CD14-positive monocyte (primary cell): ENCODE measurements around the gene ELL3. TPM values are rescaled to one million over a fixed set of nuclear protein-coding genes. Genes with fewer than 3 reads are reported as not detected.
A peak's percentile ranks its signal among the peaks of the same experiment; 100 is the strongest.
"Not testable (repeated sequence)": the region's sequence is repeated elsewhere in the genome, so short reads cannot be mapped to it uniquely, and the experiment has no call there.

Source experiments
- DNase-seq, 3 donors: peaks; one replicate each; pipeline ENCODE4 v3.0.0-alpha.2; 2011 to 2022
- H2AFZ ChIP-seq: 2 replicates; pipeline ENCODE4 v1.6.0; 2012; ENCODE audit warnings: mild to moderate bottlenecking, low read depth, low read length, inconsistent platforms; ENCODE audit not compliant: insufficient read depth, poor library complexity, severe bottlenecking
- H3K27ac ChIP-seq, 2 donors: 1 replicate in 1 of 2; 2 replicates in 1 of 2; pipeline ENCODE4 v1.5.1; 2012 to 2013; ENCODE audit warnings: low read length in 2 of 2, control low read depth in 1 of 2, inconsistent platforms in 1 of 2, low read depth in 1 of 2, mild to moderate bottlenecking in 1 of 2
- H3K27me3 ChIP-seq, 2 donors: one replicate each; pipeline versions ENCODE4 v1.6.0 to v1.6.1; 2011 to 2013; ENCODE audit warnings: low read length in 2 of 2; ENCODE audit not compliant: control insufficient read depth in 2 of 2, insufficient read depth in 2 of 2
- H3K36me3 ChIP-seq, 2 donors: replicated peaks in 1 of 2; 1 replicate in 1 of 2; 2 replicates in 1 of 2; pipeline versions ENCODE4 v1.5.1 to v1.6.1; 2012 to 2013; ENCODE audit warnings: low read length in 2 of 2, control low read depth in 1 of 2, inconsistent platforms in 1 of 2, mild to moderate bottlenecking in 1 of 2; ENCODE audit not compliant: insufficient read depth in 2 of 2, control insufficient read depth in 1 of 2
- H3K4me1 ChIP-seq, 2 donors: 1 replicate in 1 of 2; 2 replicates in 1 of 2; pipeline versions ENCODE4 v1.5.1 to v1.6.1; 2012 to 2013; ENCODE audit warnings: low read length in 2 of 2, control low read depth in 1 of 2, inconsistent platforms in 1 of 2, mild to moderate bottlenecking in 1 of 2, moderate library complexity in 1 of 2; ENCODE audit not compliant: insufficient read depth in 2 of 2, control insufficient read depth in 1 of 2
- H3K4me2 ChIP-seq: replicated peaks from 2 replicates; pipeline ENCODE3; 2012; ENCODE audit warnings: low read length, moderate library complexity, mild to moderate bottlenecking; ENCODE audit not compliant: poor library complexity, severe bottlenecking; ENCODE audit errors: extremely low read depth
- H3K4me3 ChIP-seq, 3 experiments: fragments of 200-600 bp in 1 of 3; sonication (generic) in 1 of 3; replicated peaks in 1 of 3; 1 replicate in 2 of 3; 2 replicates in 1 of 3; pipeline ENCODE4 v1.5.1; 2011 to 2013; ENCODE audit warnings: low read length in 3 of 3, mild to moderate bottlenecking in 3 of 3, control low read depth in 2 of 3, low read depth in 2 of 3, inconsistent platforms in 1 of 3, moderate library complexity in 1 of 3
- H3K79me2 ChIP-seq: 2 replicates; pipeline ENCODE4 v1.6.0; 2012; ENCODE audit warnings: mild to moderate bottlenecking, control low read depth, inconsistent platforms, low read length, moderate library complexity; ENCODE audit not compliant: insufficient read depth
- H3K9ac ChIP-seq: 2 replicates; pipeline ENCODE4 v1.6.0; 2017; ENCODE audit warnings: low read length, mild to moderate bottlenecking; ENCODE audit not compliant: insufficient read depth, poor library complexity, severe bottlenecking
- H3K9me3 ChIP-seq, 2 donors: replicated peaks in 1 of 2; 1 replicate in 1 of 2; 2 replicates in 1 of 2; pipeline versions ENCODE4 v1.5.1 to v1.6.1; 2012 to 2013; ENCODE audit warnings: low read length in 2 of 2, control low read depth in 1 of 2; ENCODE audit not compliant: control insufficient read depth in 1 of 2, insufficient read depth in 1 of 2
- H4K20me1 ChIP-seq: 2 replicates; pipeline ENCODE4 v1.6.0; 2012; ENCODE audit warnings: mild to moderate bottlenecking, low read length, control low read depth, moderate library complexity; ENCODE audit not compliant: insufficient read depth
- H3K27ac Mint-ChIP-seq, 7 donors: one replicate each; pipeline ENCODE4 v1.8.0; 2020; ENCODE audit warnings: mild to moderate bottlenecking in 7 of 7, mixed read lengths in 7 of 7, moderate library complexity in 6 of 7, inconsistent platforms in 2 of 7
- H3K27me3 Mint-ChIP-seq, 3 donors: one replicate each; pipeline ENCODE4 v1.8.0; 2021 to 2022; ENCODE audit warnings: low read depth in 3 of 3, mild to moderate bottlenecking in 3 of 3, mixed read lengths in 3 of 3, moderate library complexity in 3 of 3, inconsistent platforms in 1 of 3
- H3K36me3 Mint-ChIP-seq, 2 donors: one replicate each; pipeline ENCODE4 v1.8.0; 2020; ENCODE audit warnings: mixed read lengths in 2 of 2, inconsistent platforms in 1 of 2, mild to moderate bottlenecking in 1 of 2
- H3K4me1 Mint-ChIP-seq: one replicate; pipeline ENCODE4 v1.8.0; 2020; ENCODE audit warnings: mild to moderate bottlenecking, mixed read lengths
- H3K4me3 Mint-ChIP-seq, 2 donors: one replicate each; pipeline ENCODE4 v1.8.0; 2020; ENCODE audit warnings: mild to moderate bottlenecking in 2 of 2, mixed read lengths in 2 of 2, moderate library complexity in 1 of 2
- H3K9me3 Mint-ChIP-seq, 7 donors: one replicate each; pipeline ENCODE4 v1.8.0; 2020 to 2022; ENCODE audit warnings: mixed read lengths in 7 of 7, mild to moderate bottlenecking in 6 of 7, moderate library complexity in 6 of 7, inconsistent platforms in 2 of 7
- CTCF ChIP-seq: fragments of 200-600 bp; IDR thresholded peaks from one replicate; pipeline ENCODE4 v1.8.0; 2022; ENCODE audit warnings: antibody characterized with exemption, mild to moderate bottlenecking
- WGBS: methylation state at CpG from one replicate; pipeline ENCODE4 v1.1.5; 2013; ENCODE audit warnings: missing lambda C conversion rate; ENCODE audit not compliant: insufficient coverage; 5-methylcytosine and 5-hydroxymethylcytosine counted together
- intact Hi-C, 2 donors: fragments of 100-400 bp; cut with micrococcal nuclease; formaldehyde crosslinking; loops; one replicate each; pipeline versions ENCODE4 v1.15.0 to v1.15.1; 2023
- polyA plus RNA-seq, 3 donors: library from polyadenylated mRNA; depleted of rRNA in 1 of 3; unstranded in 2 of 3; stranded (reverse) in 1 of 3; fragments of 300-500 nt in 2 of 3; fragments of >200 nt in 1 of 3; fragmentation: Illumina TruSeq in 2 of 3; gene quantifications; 1 replicate in 2 of 3; 2 replicates in 1 of 3; pipeline ENCODE4 v1.2.3, GENCODE V29; 2012 to 2021

The ELL3 gene
- polyA plus RNA-seq, 3 donors = 0.29 to 1.2 (median 0.60) TPM

GRCh38 chr15:43746245-43746902 is 30.4 kb downstream of the ELL3 start, which contains the start of gene PDIA3:
Gene PDIA3 (plus strand): TSS chr15:43746438. CDS start chr15:43746540, 102 bp downstream.
- whole genome bisulfite sequencing = under 1% methylated on average over 84 of the region's 84 CpGs

GRCh38 chr15:43735416-43735815 is 41.4 kb downstream of the ELL3 start:
- Histone ChIP-seq H3K4me2 (no peak overlapping the region), H3K27me3 (no peaks in the 10 kb centered on the region), H2AFZ (no peak overlapping the region), H3K9me3 (no peaks in the 10 kb centered on the region), H3K27ac (no peak overlapping the region), H3K4me1 (no peaks in the 10 kb centered on the region), H3K79me2 (no peaks in the 10 kb centered on the region), H4K20me1 (no peaks in the 10 kb centered on the region), H3K36me3 (no peaks in the 10 kb centered on the region), H3K9ac (no peak overlapping the region), H3K4me3 (no peak overlapping the region)
- Mint-ChIP-seq H3K36me3 (no peaks in the 10 kb centered on the region), H3K27me3 (peaks cover 2 to 6% (median 6%) of the 10 kb centered on the region in 3 donors), H3K4me3 (no peak overlapping the region), H3K9me3 (peaks cover 0 to 2% (median 0%) of the 10 kb centered on the region in 7 donors), H3K4me1 (no peaks in the 10 kb centered on the region), H3K27ac (peak overlapping the region in 1 of 7 donors; percentile 50)
- WGBS = 88% methylated on average over 1 of the region's 6 CpGs
- intact Hi-C loops = no loop called here
- no peak for TF ChIP-seq CTCF
- no peak for DNase-seq

More at GRCh38 chr15:43746245-43746902, 30.4 kb downstream of the ELL3 start, which contains the start of gene PDIA3:
- H3K27me3 Mint-ChIP-seq, H3K9me3 ChIP-seq, H3K36me3 Mint-ChIP-seq, H3K27me3 ChIP-seq, H3K36me3 ChIP-seq, H3K9me3 Mint-ChIP-seq: not testable (repeated sequence)
- Mint-ChIP-seq H3K4me3 (peak within 1 kb of the TSS; percentile 88 to 92), H3K4me1 (peaks cover 35% of the 10 kb centered on the region), H3K27ac (peak within 1 kb of the TSS; percentile 93 to 99 (median 97))
- peak within 1 kb of the TSS; percentile 79 for H3K4me2 ChIP-seq
- DNase-seq = peak; percentile 87 to 91 (median 90)
- H3K9ac ChIP-seq = peak within 1 kb of the TSS; percentile 100
- peak within 1 kb of the TSS; percentile 79 to 91 (median 82) for H3K4me3 ChIP-seq
- peak within 1 kb of the TSS; percentile 99 for H3K27ac ChIP-seq
- H3K4me1 ChIP-seq = peaks cover 33 to 49% of the 10 kb centered on the region in 2 donors
- peak within 1 kb of the TSS; percentile 68 for H2AFZ ChIP-seq
- peaks cover 52% of the 10 kb centered on the region for H3K79me2 ChIP-seq
- intact Hi-C loops = loop anchor here in 1 of 2 donors (5.0 to 10.0 kb wide), 2 partner anchors 46 to 798 kb away; partner anchors contain the start of gene SERF2
- H4K20me1 ChIP-seq = peaks cover 44% of the 10 kb centered on the region

DNA sequence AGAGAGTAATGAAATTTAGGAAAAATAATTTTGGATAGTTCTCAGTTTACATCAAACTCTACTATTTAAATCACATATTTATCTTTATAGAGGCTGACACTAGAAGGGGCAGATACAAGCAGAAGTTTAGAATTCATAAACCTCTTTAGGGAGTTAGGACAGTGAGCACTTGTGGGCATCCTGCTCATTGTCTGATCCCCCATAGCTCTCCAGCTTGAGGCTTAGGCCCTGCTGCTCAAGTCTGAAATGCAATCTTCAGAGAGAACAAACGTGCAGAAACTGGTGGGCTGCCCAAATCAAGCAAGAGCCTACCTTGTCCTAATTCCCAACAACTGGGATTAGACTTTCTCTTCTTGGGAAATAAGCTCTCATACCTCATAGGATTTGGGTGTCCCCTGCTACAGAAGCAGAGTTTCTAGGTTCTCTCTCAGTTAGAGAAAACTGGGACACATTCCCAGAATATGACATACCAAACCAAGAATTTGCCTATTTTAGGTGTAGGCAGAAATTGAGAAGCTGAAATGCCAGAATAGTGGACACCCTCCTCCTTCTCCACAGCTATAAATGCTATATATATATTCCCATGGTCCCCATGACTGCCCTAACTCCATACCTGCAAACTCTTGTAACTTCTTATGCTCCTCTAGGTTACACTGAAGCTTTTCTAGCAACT is 48.6 kb downstream of the ELL3 start:
- no CpG with 5 or more reads among the region's 1 CpG for WGBS
- not testable (repeated sequence) for H3K4me1 Mint-ChIP-seq

More for the DNA sequence above, 48.6 kb downstream of the ELL3 start:
- H2AFZ ChIP-seq, H3K4me3 Mint-ChIP-seq, H3K27me3 ChIP-seq, H4K20me1 ChIP-seq, intact Hi-C loops, H3K27me3 Mint-ChIP-seq, H3K4me2 ChIP-seq, H3K36me3 ChIP-seq, H3K4me1 ChIP-seq, H3K9me3 ChIP-seq, H3K79me2 ChIP-seq, H3K27ac Mint-ChIP-seq, H3K4me3 ChIP-seq, H3K27ac ChIP-seq, H3K36me3 Mint-ChIP-seq, H3K9ac ChIP-seq, DNase-seq, H3K9me3 Mint-ChIP-seq: not testable (repeated sequence)
